Nephron (organoid): ENCODE data around the gene CRTC2.
A peak's percentile ranks its signal among the peaks of the same experiment; 100 is the strongest.

ENCODE experiments used
- H3K27ac Mint-ChIP-seq, 3 experiments: 2 replicates each; pipeline ENCODE4 v1.8.0; 2020; ENCODE audit warnings: mixed read lengths in 3 of 3, mild to moderate bottlenecking in 2 of 3, moderate library complexity in 1 of 3
- H3K27me3 Mint-ChIP-seq: 2 replicates; pipeline ENCODE4 v1.8.0; 2021; ENCODE audit warnings: low read depth, mild to moderate bottlenecking, moderate library complexity, mixed read lengths
- H3K36me3 Mint-ChIP-seq: 2 replicates; pipeline ENCODE4 v1.8.0; 2020; ENCODE audit warnings: low read depth, mixed read lengths
- H3K4me1 Mint-ChIP-seq: 2 replicates; pipeline ENCODE4 v1.8.0; 2020; ENCODE audit warnings: mixed read lengths
- H3K4me3 Mint-ChIP-seq, 3 experiments: 2 replicates each; pipeline ENCODE4 v1.8.0; 2020; ENCODE audit warnings: mild to moderate bottlenecking in 3 of 3, mixed read lengths in 3 of 3, moderate library complexity in 2 of 3
- H3K9me3 Mint-ChIP-seq: 2 replicates; pipeline ENCODE4 v1.8.0; 2020; ENCODE audit warnings: mixed read lengths
- CTCF ChIP-seq, 3 experiments: fragments of 200-600 bp; sonication (generic); IDR thresholded peaks; one replicate each; pipeline ENCODE4 v1.5.0; 2021; ENCODE audit warnings: antibody characterized with exemption in 3 of 3; ENCODE audit not compliant: unreplicated experiment in 3 of 3

The CRTC2 gene

GRCh38 chr1:153991806-153992205, 33.4 kb upstream of the CRTC2 start:
- Mint-ChIP-seq H3K27me3 (no peaks in the 10 kb centered on the region), H3K4me1 (peaks cover 31% of the 10 kb centered on the region), H3K9me3 (no peaks in the 10 kb centered on the region), H3K4me3 (peak overlapping the region; percentile 91 to 96 (median 92)), H3K27ac (peak overlapping the region; percentile 75 to 94 (median 85)), H3K36me3 (peaks cover 34% of the 10 kb centered on the region)
- no peak for TF ChIP-seq CTCF (IDR thresholded peaks at IDR 0.05; ENCODE audit: unreplicated experiment in 3 of 3)

DNA sequence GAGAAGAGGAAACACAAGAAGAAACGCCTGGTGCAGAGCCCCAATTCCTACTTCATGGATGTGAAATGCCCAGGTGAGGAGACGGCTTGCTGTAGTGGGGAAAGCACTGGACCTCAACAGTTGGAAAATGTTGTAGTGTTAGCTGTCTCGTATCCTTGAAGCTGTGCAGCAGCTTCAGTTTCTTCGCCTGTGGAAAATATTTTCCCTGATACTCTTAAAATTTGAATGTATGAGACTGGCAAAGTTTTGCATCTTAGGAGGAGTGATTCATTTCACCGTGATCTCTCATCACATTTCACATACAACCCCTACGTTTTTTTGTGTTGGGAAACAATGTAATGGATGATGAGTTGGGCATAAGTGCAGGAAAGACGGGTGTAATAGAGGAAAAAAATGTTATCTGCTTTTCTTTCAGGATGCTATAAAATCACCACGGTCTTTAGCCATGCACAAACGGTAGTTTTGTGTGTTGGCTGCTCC, 32.8 kb upstream of the CRTC2 start:
- no peak for TF ChIP-seq CTCF (IDR thresholded peaks at IDR 0.05; ENCODE audit: unreplicated experiment in 3 of 3)
- Mint-ChIP-seq H3K9me3 (no peaks in the 10 kb centered on the region), H3K4me3 (peak overlapping the region; percentile 91 to 96 (median 92)), H3K36me3 (peaks cover 34% of the 10 kb centered on the region), H3K4me1 (peaks cover 36% of the 10 kb centered on the region), H3K27ac (peak overlapping the region; percentile 75 to 94 (median 85)), H3K27me3 (no peaks in the 10 kb centered on the region)

- Mint-ChIP-seq H3K27me3 (no peaks in the 10 kb centered on the region), H3K27ac (peak within 1 kb of the TSS; percentile 75 to 94 (median 85)), H3K4me1 (peaks cover 36% of the 10 kb centered on the region)
These were observed 32.2 kb upstream of the CRTC2 start, which contains the start of gene RPS27 for GRCh38 chr1:153990468-153991150. Gene RPS27 (plus strand): TSS chr1:153990762. CDS start chr1:153990797, 35 bp downstream.

DNA sequence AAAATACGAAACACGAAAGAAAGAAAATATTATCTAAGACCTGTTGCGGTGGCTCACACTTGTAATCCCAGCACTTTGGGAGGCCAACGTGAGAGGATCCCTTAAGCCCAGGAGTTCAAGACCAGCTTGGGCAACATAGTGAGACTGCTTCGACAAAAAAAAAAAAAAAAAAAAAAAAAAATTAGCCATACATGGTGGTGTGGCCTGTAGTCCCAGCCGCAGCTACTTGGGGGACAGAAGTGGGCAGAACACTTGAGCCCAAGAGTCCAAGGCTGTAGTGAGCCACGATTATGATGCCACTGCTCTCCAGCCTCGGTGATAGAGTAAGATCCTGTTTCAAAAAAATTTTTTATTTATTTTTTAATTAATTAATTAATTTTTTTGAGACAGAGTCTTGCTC, 29.2 kb upstream of the CRTC2 start:
- TF ChIP-seq CTCF (IDR thresholded peaks at IDR 0.05; ENCODE audit: unreplicated experiment in 3 of 3) = no peak
- Mint-ChIP-seq H3K27me3 (no peaks in the 10 kb centered on the region), H3K4me3 (peak overlapping the region in 1 of 3 experiments; percentile 49), H3K36me3 (peaks cover 24% of the 10 kb centered on the region), H3K4me1 (peaks cover 40% of the 10 kb centered on the region), H3K27ac (peak overlapping the region in 1 of 3 experiments; percentile 90), H3K9me3 (no peaks in the 10 kb centered on the region)

More at GRCh38 chr1:153990468-153991150, 32.2 kb upstream of the CRTC2 start, which contains the start of gene RPS27:
- Mint-ChIP-seq H3K9me3 (no peaks in the 10 kb centered on the region), H3K4me3 (peak within 1 kb of the TSS; percentile 91 to 96 (median 92)), H3K36me3 (peaks cover 32% of the 10 kb centered on the region)
- no peak for TF ChIP-seq CTCF (IDR thresholded peaks at IDR 0.05; ENCODE audit: unreplicated experiment in 3 of 3)

GRCh38 chr1:153985941-153986761, 27.7 kb upstream of the CRTC2 start, which contains the start of gene RAB13:
Gene RAB13 (minus strand): TSS chr1:153986339. CDS start chr1:153986236, 103 bp downstream.
- Mint-ChIP-seq H3K27me3 (no peaks in the 10 kb centered on the region), H3K27ac (peak within 1 kb of the TSS; percentile 80 to 96 (median 90)), H3K4me1 (peaks cover 27% of the 10 kb centered on the region), H3K4me3 (peak within 1 kb of the TSS; percentile 91 to 97 (median 96)), H3K9me3 (no peaks in the 10 kb centered on the region), H3K36me3 (peaks cover 25% of the 10 kb centered on the region)
- TF ChIP-seq CTCF (IDR thresholded peaks at IDR 0.05; ENCODE audit: unreplicated experiment in 3 of 3) = no peak
